Neural cell (in vitro differentiated cells): ENCODE results near the gene FAM163B. TPM values are rescaled to one million over a fixed set of nuclear protein-coding genes. Genes with fewer than 3 reads are reported as not detected.

Experiments
- H2AFZ ChIP-seq: fragments of 200-600, 300-800 bp; sonication (generic), shearing (Covaris generic); 2 replicates; pipeline ENCODE4 v1.6.0; 2014; ENCODE audit warnings: low read depth, mild to moderate bottlenecking, antibody characterized with exemption, low read length, moderate library complexity
- H3F3A ChIP-seq: fragments of 200-600 bp; shearing (Covaris generic); 2 replicates; pipeline ENCODE4 v1.6.1; 2016; ENCODE audit warnings: mild to moderate bottlenecking, moderate library complexity, mixed read lengths, antibody characterized with exemption, low read length; ENCODE audit not compliant: insufficient read depth, poor library complexity, severe bottlenecking
- H3K27ac ChIP-seq: fragments of 200-600, 300-800 bp; sonication (generic), shearing (Covaris generic); 2 replicates; pipeline ENCODE4 v1.5.1; 2014; ENCODE audit warnings: mild to moderate bottlenecking, low read length, moderate library complexity
- H3K27me3 ChIP-seq: fragments of 300-800, 200-600 bp; sonication (generic), shearing (Covaris generic); 2 replicates; pipeline ENCODE4 v1.6.0; 2014; ENCODE audit warnings: mild to moderate bottlenecking, low read depth, low read length, moderate library complexity; ENCODE audit not compliant: insufficient read depth
- H3K36me3 ChIP-seq: fragments of 300-800, 200-600 bp; sonication (generic), shearing (Covaris generic); 2 replicates; pipeline ENCODE4 v1.5.1; 2014; ENCODE audit warnings: mild to moderate bottlenecking, antibody characterized with exemption, low read length, moderate library complexity; ENCODE audit not compliant: insufficient read depth
- H3K4me2 ChIP-seq: fragments of 300-800, 200-600 bp; sonication (generic), shearing (Covaris generic); 2 replicates; pipeline ENCODE4 v1.6.0; 2014; ENCODE audit warnings: mild to moderate bottlenecking, low read length
- H3K4me3 ChIP-seq: fragments of 300-800, 200-600 bp; sonication (generic), shearing (Covaris generic); 2 replicates; pipeline ENCODE4 v1.5.1; 2014; ENCODE audit warnings: mild to moderate bottlenecking, low read length, moderate library complexity
- H3K79me2 ChIP-seq: fragments of 200-600 bp; shearing (Covaris generic); replicated peaks from 2 replicates; pipeline ENCODE4 v1.6.0; 2014; ENCODE audit warnings: mild to moderate bottlenecking, low read length, moderate library complexity; ENCODE audit not compliant: insufficient read depth
- H3K9ac ChIP-seq: fragments of 300-800, 200-600 bp; sonication (generic), shearing (Covaris generic); 2 replicates; pipeline ENCODE4 v1.6.1; 2016; ENCODE audit warnings: mild to moderate bottlenecking, low read length, mixed read lengths
- H3K9me2 ChIP-seq: fragments of 200-600 bp; shearing (Covaris generic); 2 replicates; pipeline ENCODE4 v1.6.1; 2016; ENCODE audit warnings: mild to moderate bottlenecking, low read length, mixed read lengths; ENCODE audit not compliant: insufficient read depth
- H3K9me3 ChIP-seq: fragments of 200-600, 300-800 bp; sonication (generic), shearing (Covaris generic); 2 replicates; pipeline ENCODE4 v1.6.1; 2016; ENCODE audit warnings: mild to moderate bottlenecking, mixed run types, low read length, moderate library complexity, mixed read lengths
- H4K20me1 ChIP-seq: fragments of 200-600 bp; shearing (Covaris generic); 2 replicates; pipeline ENCODE4 v1.6.1; 2016; ENCODE audit warnings: mild to moderate bottlenecking, mixed run types; ENCODE audit not compliant: insufficient read depth
- CTCF ChIP-seq: fragments of 450-650 bp; IDR thresholded peaks from 2 replicates; pipeline ENCODE4 v1.5.1; 2014; ENCODE audit warnings: antibody characterized with exemption, mild to moderate bottlenecking, moderate library complexity; ENCODE audit not compliant: poor library complexity, severe bottlenecking
- EP300 ChIP-seq: fragments of 450-650 bp; conservative IDR thresholded peaks from 2 replicates; pipeline ENCODE4 v1.6.1; 2014; ENCODE audit warnings: antibody characterized with exemption, mild to moderate bottlenecking, moderate library complexity; ENCODE audit not compliant: poor library complexity, severe bottlenecking
- EZH2 ChIP-seq: fragments of 200-600, 300-800 bp; shearing (Covaris generic), sonication (generic); IDR thresholded peaks from 2 replicates; pipeline ENCODE4 v1.6.1; 2014; ENCODE audit warnings: antibody characterized with exemption, low read length, borderline replicate concordance, mild to moderate bottlenecking; ENCODE audit not compliant: insufficient read depth, poor library complexity, severe bottlenecking
- MXI1 ChIP-seq: fragments of 450-650 bp; conservative IDR thresholded peaks from 2 replicates; pipeline ENCODE4 v1.6.1; 2014; ENCODE audit warnings: antibody characterized with exemption, mild to moderate bottlenecking; ENCODE audit not compliant: poor library complexity, severe bottlenecking
- POLR2AphosphoS5 ChIP-seq: IDR thresholded peaks from 2 replicates; pipeline ENCODE4 v1.6.1; 2012
- RAD21 ChIP-seq: fragments of 450-650 bp; conservative IDR thresholded peaks from 2 replicates; pipeline ENCODE4 v1.6.1; 2014; ENCODE audit warnings: antibody characterized with exemption, mild to moderate bottlenecking, moderate library complexity
- REST ChIP-seq: IDR thresholded peaks from 2 replicates; pipeline ENCODE4 v1.6.1; 2012; ENCODE audit warnings: borderline replicate concordance
- SMC3 ChIP-seq: fragments of 450-650 bp; conservative IDR thresholded peaks from 2 replicates; pipeline ENCODE4 v1.6.1; 2014; ENCODE audit warnings: antibody characterized with exemption, mild to moderate bottlenecking, moderate library complexity; ENCODE audit not compliant: poor library complexity
- TAF1 ChIP-seq: IDR thresholded peaks from 2 replicates; pipeline ENCODE4 v1.6.1; 2012; ENCODE audit warnings: low read depth
- polyA plus RNA-seq: library from polyadenylated mRNA; depleted of rRNA; stranded (reverse); fragments of >200 nt; gene quantifications from 2 replicates; pipeline ENCODE4 v1.2.3, GENCODE V29; 2014

The FAM163B gene
- polyA plus RNA-seq, 1 donor from 2014 or later: 1.5 TPM

- H3K9me2 ChIP-seq: no peaks in the 10 kb centered on the region
- no peak overlapping the region for H3K27ac ChIP-seq
- H3K4me2 ChIP-seq: no peak overlapping the region
- no peak overlapping the region for H3K9ac ChIP-seq
- no peaks in the 10 kb centered on the region for H3K79me2 ChIP-seq
- no peak overlapping the region for H3K4me3 ChIP-seq
- TF ChIP-seq SMC3 (no peak), TAF1 (no peak), EZH2 (no peak), EP300 (no peak), CTCF (no peak), REST (no peak), RAD21 (no peak), POLR2AphosphoS5 (no peak), MXI1 (no peak)
- no peaks in the 10 kb centered on the region for H4K20me1 ChIP-seq
- no peak overlapping the region for H2AFZ ChIP-seq
- no peaks in the 10 kb centered on the region for H3F3A ChIP-seq
- peaks cover 2% of the 10 kb centered on the region for H3K27me3 ChIP-seq
- H3K36me3 ChIP-seq: no peaks in the 10 kb centered on the region
- no peaks in the 10 kb centered on the region for H3K9me3 ChIP-seq
Observed at GRCh38 chr9:133602277-133602676, 6.9 kb downstream of the FAM163B start.

GRCh38 chr9:133601746-133602145, 7.4 kb downstream of the FAM163B start:
- H3F3A ChIP-seq: no peaks in the 10 kb centered on the region
- H3K27ac ChIP-seq: no peak overlapping the region
- no peaks in the 10 kb centered on the region for H4K20me1 ChIP-seq
- no peak overlapping the region for H3K4me2 ChIP-seq
- H3K9me2 ChIP-seq: no peaks in the 10 kb centered on the region
- H2AFZ ChIP-seq: no peak overlapping the region
- no peaks in the 10 kb centered on the region for H3K9me3 ChIP-seq
- TF ChIP-seq REST (no peak), EZH2 (no peak), SMC3 (no peak), CTCF (no peak), TAF1 (no peak), MXI1 (no peak), POLR2AphosphoS5 (no peak)
- H3K79me2 ChIP-seq: no peaks in the 10 kb centered on the region
- no peak overlapping the region for H3K9ac ChIP-seq
- H3K36me3 ChIP-seq: no peaks in the 10 kb centered on the region
- H3K4me3 ChIP-seq: no peak overlapping the region
- no peaks in the 10 kb centered on the region for H3K27me3 ChIP-seq
